Vein endothelial cell (primary cell): ENCODE data around the gene C1orf21. TPM values are rescaled to one million over a fixed set of nuclear protein-coding genes. Genes with fewer than 3 reads are reported as not detected.

ENCODE experiments used
- total RNA-seq: library from RNA; depleted of rRNA; stranded (reverse); fragments of >200 nt; gene quantifications from 2 replicates; pipeline ENCODE4 v1.2.3, GENCODE V29; 2012

The C1orf21 gene
- total RNA-seq, result 14.4 and 17.3 TPM in 2 replicates

DNA sequence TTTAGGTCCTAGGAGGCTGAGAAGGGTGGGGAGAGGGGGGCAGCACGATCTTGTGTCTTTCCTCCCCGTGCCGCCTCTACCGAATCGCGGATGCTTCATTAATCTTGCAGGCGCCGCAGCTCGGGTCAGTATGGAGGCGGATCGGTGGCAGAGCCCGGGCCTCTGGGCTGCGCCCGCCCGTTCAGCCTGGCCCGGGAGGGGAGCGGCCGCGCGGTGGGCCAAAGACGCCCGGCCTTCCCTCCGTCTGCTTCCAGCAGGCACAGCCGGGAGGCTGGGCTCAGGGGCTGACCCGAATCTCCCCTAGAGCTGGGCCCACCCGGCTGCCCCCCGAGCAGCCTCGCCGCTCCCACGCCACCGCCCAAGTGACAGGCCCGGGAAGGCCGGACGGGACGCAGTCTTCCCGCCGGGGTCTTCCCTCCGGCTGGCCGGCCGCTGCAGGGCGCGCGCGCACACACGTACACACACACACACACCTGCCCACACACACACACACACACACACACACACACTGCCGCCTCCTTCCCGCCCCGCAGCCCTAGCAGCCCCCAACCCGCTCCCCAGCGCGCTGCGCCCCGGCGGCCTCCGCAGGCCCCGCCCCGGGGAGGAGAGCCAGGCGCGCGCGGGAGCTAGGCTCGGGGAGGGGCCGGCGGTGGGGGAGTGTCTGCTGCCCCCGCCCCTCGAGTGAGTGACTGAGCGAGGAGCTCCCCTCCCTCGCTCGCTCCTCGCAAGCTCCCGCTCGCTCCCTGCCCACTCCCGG, at the start of gene C1orf21:
TSS of gene C1orf21 (plus strand) at position 718 of the 757 bp plus-strand sequence. CDS start 90,481 bp downstream, outside the sequence.

